Lower leg skin (tissue), 4 donors: ENCODE data around the gene PLA2G4A. TPM values are rescaled to one million over a fixed set of nuclear protein-coding genes. Genes with fewer than 3 reads are reported as not detected.

Source experiments
- DNase-seq, 2 donors: peaks; one replicate each; pipeline ENCODE4 v3.0.0-alpha.2; 2019; ENCODE audit warnings: low spot score in 2 of 2
- H3K4me3 ChIP-seq: fragments of 200-600 bp; sonication (generic); 2 replicates; pipeline ENCODE4 v1.5.1; 2017; ENCODE audit warnings: mild to moderate bottlenecking, low read depth; ENCODE audit not compliant: poor library complexity, severe bottlenecking
- CTCF ChIP-seq, 3 donors: fragments of 450-650 bp; IDR thresholded peaks; one replicate each; pipeline ENCODE4 v1.5.1; 2016; ENCODE audit warnings: antibody characterized with exemption in 3 of 3, mild to moderate bottlenecking in 3 of 3, moderate library complexity in 2 of 3
- POLR2A ChIP-seq, 2 donors: fragments of 450-650 bp; IDR thresholded peaks; one replicate each; pipeline ENCODE4 v1.6.1; 2016 to 2017; ENCODE audit warnings: antibody characterized with exemption in 2 of 2, mild to moderate bottlenecking in 1 of 2, moderate library complexity in 1 of 2
- WGBS, 2 donors: methylation state at CpG; one replicate each; pipeline ENCODE4 v1.1.5; 2018; 5-methylcytosine and 5-hydroxymethylcytosine counted together
- intact Hi-C: fragments of 100-400 bp; cut with DNase I; formaldehyde crosslinking; loops from one replicate; pipeline ENCODE4 v1.15.0; 2023; ENCODE audit warnings: low total_unique reads
- total RNA-seq, 4 donors: library from RNA; depleted of rRNA; stranded (reverse); fragments of >200 nt; gene quantifications; one replicate each; pipeline ENCODE4 v1.1.0, GENCODE V29; 2016

The PLA2G4A gene
- total RNA-seq, 4 donors from 2014 or later, result 9.5 to 15.3 (median 11.2) TPM

GRCh38 chr1:186887203-186887602 is 58.5 kb downstream of the PLA2G4A start:
- DNase-seq, result no peak
- intact Hi-C loops, result no loop called here
- no peak overlapping the region for H3K4me3 ChIP-seq
- TF ChIP-seq POLR2A (IDR thresholded peaks at IDR 0.05) (no peak), CTCF (IDR thresholded peaks at IDR 0.05) (no peak)
- WGBS, 2 donors, result 43 to 53% methylated on average over 2 of the region's 2 CpGs

- no peak for TF ChIP-seq CTCF (IDR thresholded peaks at IDR 0.05)
- no peak for TF ChIP-seq POLR2A (IDR thresholded peaks at IDR 0.05)
- WGBS, 2 donors, result 49 to 54% methylated on average over 2 of the region's 2 CpGs
- no peak overlapping the region for H3K4me3 ChIP-seq
- intact Hi-C loops, result no loop called here
- no peak for DNase-seq
These were observed 59.6 kb downstream of the PLA2G4A start for GRCh38 chr1:186888367-186888766.

- intact Hi-C loops, result no loop called here
- TF ChIP-seq POLR2A (IDR thresholded peaks at IDR 0.05) (no peak), CTCF (IDR thresholded peaks at IDR 0.05) (no peak)
These were observed 64.2 kb downstream of the PLA2G4A start for GRCh38 chr1:186892936-186893335.

GRCh38 chr1:186894415-186894814 is 65.7 kb downstream of the PLA2G4A start:
- no peak overlapping the region for H3K4me3 ChIP-seq
- intact Hi-C loops, result no loop called here
- no peak for DNase-seq
- TF ChIP-seq POLR2A (IDR thresholded peaks at IDR 0.05) (no peak), CTCF (IDR thresholded peaks at IDR 0.05) (no peak)

More at GRCh38 chr1:186892936-186893335, 64.2 kb downstream of the PLA2G4A start:
- DNase-seq, result no peak
- H3K4me3 ChIP-seq, result no peak overlapping the region

- WGBS, 2 donors, result 54 to 70% methylated on average over 1 of the region's 1 CpG
- intact Hi-C loops, result no loop called here
These were observed 67.5 kb downstream of the PLA2G4A start for GRCh38 chr1:186896211-186896610.

More at GRCh38 chr1:186896211-186896610, 67.5 kb downstream of the PLA2G4A start:
- H3K4me3 ChIP-seq, result no peak overlapping the region
- TF ChIP-seq CTCF (IDR thresholded peaks at IDR 0.05) (no peak), POLR2A (IDR thresholded peaks at IDR 0.05) (no peak)
- DNase-seq, result no peak
